Measurements from ENCODE around the gene PRAMEF15.
"Not testable (repeated sequence)": the region's sequence is repeated elsewhere in the genome, so short reads cannot be mapped to it uniquely, and the experiment has no call there.

GRCh38 chr1:13315281-13315680 lies at the start of gene PRAMEF15:
- not testable (repeated sequence) for TF ChIP-seq CTCF (IDR thresholded peaks at IDR 0.05; ENCODE audit: poor library complexity); EZH2 (IDR thresholded peaks at IDR 0.05; ENCODE audit: borderline replicate concordance)
